Measurements from ENCODE around the gene RIMBP2. TPM values are rescaled to one million over a fixed set of nuclear protein-coding genes. Genes with fewer than 3 reads are reported as not detected.
"Not testable (repeated sequence)": the region's sequence is repeated elsewhere in the genome, so short reads cannot be mapped to it uniquely, and the experiment has no call there.

The RIMBP2 gene
- total RNA-seq, 5 donors from 2014 or later (not counting 1 experiment from before 2014, with no cell fraction given): 0.10 to 0.38 TPM; not detected in 3

DNA sequence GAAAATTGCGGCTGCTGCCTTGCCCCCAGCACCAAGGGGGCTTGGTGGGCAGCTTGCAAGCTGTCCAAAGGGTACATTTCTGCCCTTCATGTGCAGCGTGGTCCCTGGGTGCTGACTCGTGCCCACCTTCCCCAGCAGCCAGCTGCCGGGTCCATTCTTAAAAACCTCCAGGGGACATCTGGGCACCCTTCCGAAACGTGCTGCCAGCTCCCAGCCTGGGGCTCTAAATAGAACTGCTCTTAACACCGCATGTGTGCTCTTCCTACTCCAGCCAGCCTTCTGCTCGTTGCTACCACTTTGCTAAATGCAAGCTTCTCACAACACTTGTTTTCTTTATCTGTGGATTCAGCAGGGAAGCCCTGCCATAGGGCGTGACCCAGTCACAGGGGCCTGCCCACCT, 66.0 kb downstream of the RIMBP2 start:
- no peaks in the 10 kb centered on the region for H3K9me3 ChIP-seq
- Mint-ChIP-seq H3K27ac (no peak overlapping the region), H3K36me3 (no peaks in the 10 kb centered on the region), H3K4me3 (no peak overlapping the region), H3K4me1 (no peaks in the 10 kb centered on the region), H3K9me3 (peaks cover 3 to 9% (median 3%) of the 10 kb centered on the region in 3 donors), H3K27me3 (peaks cover 0 to 8% of the 10 kb centered on the region in 2 donors)
- ChIA-PET CTCF (no interaction called here), POLR2A (no interaction called here)
- no peaks in the 10 kb centered on the region for H3K36me3 ChIP-seq (ENCODE audit: control insufficient read depth in 2 of 2, extremely low read depth in 1 of 2, insufficient read depth in 1 of 2, low read length in 1 of 2)
- no peak overlapping the region for H3K27ac ChIP-seq (ENCODE audit: low read length)
- ATAC-seq (replicated peaks in 1 of 4) (no peak), DNase-seq (no peak)
- H3K27me3 ChIP-seq (replicated peaks in 1 of 2; ENCODE audit: control insufficient read depth in 2 of 2, extremely low read depth in 1 of 2, insufficient read depth in 2 of 2, low read length in 1 of 2): peaks cover 0 to 9% of the 10 kb centered on the region in 2 experiments
- H3K4me3 ChIP-seq (ENCODE audit: control insufficient read depth in 1 of 2, extremely low read depth in 1 of 2, low read length in 1 of 2): no peak overlapping the region
- WGBS (ENCODE audit: insufficient coverage): 75% methylated on average over 9 of the region's 9 CpGs
- no peaks in the 10 kb centered on the region for H3K4me1 ChIP-seq (ENCODE audit: control insufficient read depth in 1 of 2, extremely low read depth in 1 of 2, insufficient read depth in 2 of 2, low read length in 2 of 2)

- no peak overlapping the region for H3K4me3 Mint-ChIP-seq
- H3K36me3 Mint-ChIP-seq: no peaks in the 10 kb centered on the region
- ChIA-PET POLR2A (no interaction called here), CTCF (no interaction called here)
- Histone ChIP-seq H3K4me1 (ENCODE audit: control insufficient read depth in 1 of 2, extremely low read depth in 1 of 2, insufficient read depth in 2 of 2, low read length in 2 of 2) (no peaks in the 10 kb centered on the region), H3K9me3 (no peaks in the 10 kb centered on the region), H3K27ac (ENCODE audit: low read length) (no peak overlapping the region), H3K36me3 (ENCODE audit: control insufficient read depth in 2 of 2, extremely low read depth in 1 of 2, insufficient read depth in 1 of 2, low read length in 1 of 2) (no peaks in the 10 kb centered on the region), H3K27me3 (replicated peaks in 1 of 2; ENCODE audit: control insufficient read depth in 2 of 2, extremely low read depth in 1 of 2, insufficient read depth in 2 of 2, low read length in 1 of 2) (peaks cover 0 to 9% of the 10 kb centered on the region in 2 experiments), H3K4me3 (ENCODE audit: control insufficient read depth in 1 of 2, extremely low read depth in 1 of 2, low read length in 1 of 2) (no peak overlapping the region)
- H3K27ac Mint-ChIP-seq: no peak overlapping the region
- WGBS (ENCODE audit: insufficient coverage): 89% methylated on average over 27 of the region's 37 CpGs
- peaks cover 2 to 9% (median 2%) of the 10 kb centered on the region in 3 donors for H3K9me3 Mint-ChIP-seq
- ATAC-seq (replicated peaks in 1 of 4): no peak
- H3K27me3 Mint-ChIP-seq: peaks cover 0 to 8% of the 10 kb centered on the region in 2 donors
- no peaks in the 10 kb centered on the region for H3K4me1 Mint-ChIP-seq
- DNase-seq: no peak
Observed at GRCh38 chr12:130649101-130650045, 66.7 kb downstream of the RIMBP2 start.

GRCh38 chr12:130647814-130648213, 68.3 kb downstream of the RIMBP2 start:
- H3K4me1 ChIP-seq (ENCODE audit: control insufficient read depth in 1 of 2, extremely low read depth in 1 of 2, insufficient read depth in 2 of 2, low read length in 2 of 2): no peaks in the 10 kb centered on the region
- H3K9me3 Mint-ChIP-seq: peaks cover 0 to under 1% (median 0%) of the 10 kb centered on the region in 3 donors
- H3K36me3 Mint-ChIP-seq: no peaks in the 10 kb centered on the region
- H3K4me3 Mint-ChIP-seq: no peak overlapping the region
- H3K36me3 ChIP-seq (ENCODE audit: control insufficient read depth in 2 of 2, extremely low read depth in 1 of 2, insufficient read depth in 1 of 2, low read length in 1 of 2): no peaks in the 10 kb centered on the region
- no peak overlapping the region for H3K4me3 ChIP-seq (ENCODE audit: control insufficient read depth in 1 of 2, extremely low read depth in 1 of 2, low read length in 1 of 2)
- DNase-seq (no peak), ATAC-seq (replicated peaks in 1 of 4) (no peak)
- H3K27ac ChIP-seq (ENCODE audit: low read length): no peak overlapping the region
- no peak overlapping the region for H3K27ac Mint-ChIP-seq
- H3K27me3 ChIP-seq (replicated peaks in 1 of 2; ENCODE audit: control insufficient read depth in 2 of 2, extremely low read depth in 1 of 2, insufficient read depth in 2 of 2, low read length in 1 of 2): peaks cover 0 to 11% of the 10 kb centered on the region in 2 experiments
- no peaks in the 10 kb centered on the region for H3K4me1 Mint-ChIP-seq
- CTCF ChIA-PET: no interaction called here
- POLR2A ChIA-PET: no interaction called here
- 70% methylated on average over 5 of the region's 13 CpGs for WGBS (ENCODE audit: insufficient coverage)
- peaks cover 0 to 5% of the 10 kb centered on the region in 2 donors for H3K27me3 Mint-ChIP-seq
- no peaks in the 10 kb centered on the region for H3K9me3 ChIP-seq

DNA sequence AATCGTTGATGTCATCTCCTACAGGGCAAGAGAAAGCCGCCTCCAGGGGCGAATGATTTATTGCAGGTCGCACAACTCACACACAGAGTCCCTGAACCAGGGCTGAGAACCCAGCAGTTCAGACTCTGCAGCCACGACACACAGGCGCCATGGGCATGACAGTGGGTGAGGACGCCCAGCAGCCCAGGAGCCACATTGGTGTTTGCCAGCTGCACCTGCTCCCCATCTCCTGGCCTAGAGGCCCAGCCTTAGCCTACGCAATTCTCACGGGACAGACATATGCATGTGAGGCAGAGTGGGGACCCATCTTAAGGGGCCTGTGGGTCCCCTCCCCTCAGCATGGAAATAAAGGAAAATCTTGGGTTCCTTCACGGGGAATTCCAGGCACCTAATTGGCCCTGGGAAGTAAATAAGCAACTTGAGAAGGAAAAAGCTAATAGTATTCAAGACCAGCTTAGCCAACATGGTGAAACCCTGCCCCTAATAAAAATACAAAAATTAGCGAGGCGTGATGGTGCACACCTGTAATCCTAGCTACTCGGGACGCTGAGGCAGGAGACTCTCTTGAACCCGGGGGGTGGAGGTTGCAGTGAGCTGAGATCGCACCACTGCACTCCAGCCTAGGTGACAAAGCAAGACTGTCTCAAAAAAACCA, 69.3 kb downstream of the RIMBP2 start:
- no peak overlapping the region for H3K4me3 ChIP-seq (ENCODE audit: control insufficient read depth in 1 of 2, extremely low read depth in 1 of 2, low read length in 1 of 2)
- H3K27ac Mint-ChIP-seq: no peak overlapping the region
- H3K27ac ChIP-seq (ENCODE audit: low read length): no peak overlapping the region
- peaks cover 0 to 15% of the 10 kb centered on the region in 2 experiments for H3K27me3 ChIP-seq (replicated peaks in 1 of 2; ENCODE audit: control insufficient read depth in 2 of 2, extremely low read depth in 1 of 2, insufficient read depth in 2 of 2, low read length in 1 of 2)
- no peaks in the 10 kb centered on the region for H3K36me3 ChIP-seq (ENCODE audit: control insufficient read depth in 2 of 2, extremely low read depth in 1 of 2, insufficient read depth in 1 of 2, low read length in 1 of 2)
- peaks cover 0 to 3% of the 10 kb centered on the region in 2 donors for H3K27me3 Mint-ChIP-seq
- no peaks in the 10 kb centered on the region for H3K4me1 ChIP-seq (ENCODE audit: control insufficient read depth in 1 of 2, extremely low read depth in 1 of 2, insufficient read depth in 2 of 2, low read length in 2 of 2)
- ATAC-seq (replicated peaks in 1 of 4) (no peak), DNase-seq (no peak)
- no peak overlapping the region for H3K4me3 Mint-ChIP-seq
- 88% methylated on average over 12 of the region's 16 CpGs for WGBS (ENCODE audit: insufficient coverage)
- POLR2A ChIA-PET: no interaction called here
- no peaks in the 10 kb centered on the region for H3K9me3 ChIP-seq
- H3K4me1 Mint-ChIP-seq: no peaks in the 10 kb centered on the region
- H3K36me3 Mint-ChIP-seq: no peaks in the 10 kb centered on the region
- no peaks in the 10 kb centered on the region for H3K9me3 Mint-ChIP-seq
- CTCF ChIA-PET: no interaction called here

GRCh38 chr12:130646191-130646590, 69.9 kb downstream of the RIMBP2 start:
- no CpG with 5 or more reads among the region's 4 CpGs for WGBS (ENCODE audit: insufficient coverage)
- peak in 1 of 35 experiments; percentile 6 for DNase-seq
- H3K4me3 Mint-ChIP-seq; POLR2A ChIA-PET; H3K9me3 ChIP-seq; H3K9me3 Mint-ChIP-seq; H3K36me3 Mint-ChIP-seq; H3K4me1 ChIP-seq (ENCODE audit: control insufficient read depth in 1 of 2, extremely low read depth in 1 of 2, insufficient read depth in 2 of 2, low read length in 2 of 2); CTCF ChIA-PET; H3K27ac Mint-ChIP-seq; H3K4me1 Mint-ChIP-seq; H3K4me3 ChIP-seq (ENCODE audit: control insufficient read depth in 1 of 2, extremely low read depth in 1 of 2, low read length in 1 of 2); ATAC-seq (replicated peaks in 1 of 4); H3K36me3 ChIP-seq (ENCODE audit: control insufficient read depth in 2 of 2, extremely low read depth in 1 of 2, insufficient read depth in 1 of 2, low read length in 1 of 2); H3K27me3 Mint-ChIP-seq; H3K27ac ChIP-seq (ENCODE audit: low read length): not testable (repeated sequence)
- peaks cover 0 to 17% of the 10 kb centered on the region in 2 experiments for H3K27me3 ChIP-seq (replicated peaks in 1 of 2; ENCODE audit: control insufficient read depth in 2 of 2, extremely low read depth in 1 of 2, insufficient read depth in 2 of 2, low read length in 1 of 2)

- Mint-ChIP-seq H3K4me1 (no peaks in the 10 kb centered on the region), H3K36me3 (no peaks in the 10 kb centered on the region), H3K27ac (no peak overlapping the region), H3K27me3 (peaks cover 0 to 3% of the 10 kb centered on the region in 2 donors), H3K9me3 (no peaks in the 10 kb centered on the region), H3K4me3 (no peak overlapping the region)
- CTCF ChIA-PET: no interaction called here
- no peaks in the 10 kb centered on the region for H3K36me3 ChIP-seq (ENCODE audit: control insufficient read depth in 2 of 2, extremely low read depth in 1 of 2, insufficient read depth in 1 of 2, low read length in 1 of 2)
- H3K27me3 ChIP-seq (replicated peaks in 1 of 2; ENCODE audit: control insufficient read depth in 2 of 2, extremely low read depth in 1 of 2, insufficient read depth in 2 of 2, low read length in 1 of 2): peaks cover 0 to 20% of the 10 kb centered on the region in 2 experiments
- POLR2A ChIA-PET: no interaction called here
- no peak overlapping the region for H3K4me3 ChIP-seq (ENCODE audit: control insufficient read depth in 1 of 2, extremely low read depth in 1 of 2, low read length in 1 of 2)
- WGBS (ENCODE audit: insufficient coverage): 43% methylated on average over 1 of the region's 2 CpGs
- no peak for DNase-seq
- H3K4me1 ChIP-seq (ENCODE audit: control insufficient read depth in 1 of 2, extremely low read depth in 1 of 2, insufficient read depth in 2 of 2, low read length in 2 of 2): no peaks in the 10 kb centered on the region
- H3K27ac ChIP-seq (ENCODE audit: low read length): no peak overlapping the region
- no peaks in the 10 kb centered on the region for H3K9me3 ChIP-seq
- ATAC-seq (replicated peaks in 1 of 4): no peak
Observed at GRCh38 chr12:130645751-130646150, 70.3 kb downstream of the RIMBP2 start.

All from T-cell (primary cell).